ENCODE results near the gene RSPH6A. TPM values are rescaled to one million over a fixed set of nuclear protein-coding genes. Genes with fewer than 3 reads are reported as not detected.

Gene RSPH6A
- total and polyA plus RNA-seq, 2 of the 13 experiments (the other 11 are each of a cell fraction or from before 2014, with no cell fraction given), result 0.07 TPM; not detected in 1

DNA sequence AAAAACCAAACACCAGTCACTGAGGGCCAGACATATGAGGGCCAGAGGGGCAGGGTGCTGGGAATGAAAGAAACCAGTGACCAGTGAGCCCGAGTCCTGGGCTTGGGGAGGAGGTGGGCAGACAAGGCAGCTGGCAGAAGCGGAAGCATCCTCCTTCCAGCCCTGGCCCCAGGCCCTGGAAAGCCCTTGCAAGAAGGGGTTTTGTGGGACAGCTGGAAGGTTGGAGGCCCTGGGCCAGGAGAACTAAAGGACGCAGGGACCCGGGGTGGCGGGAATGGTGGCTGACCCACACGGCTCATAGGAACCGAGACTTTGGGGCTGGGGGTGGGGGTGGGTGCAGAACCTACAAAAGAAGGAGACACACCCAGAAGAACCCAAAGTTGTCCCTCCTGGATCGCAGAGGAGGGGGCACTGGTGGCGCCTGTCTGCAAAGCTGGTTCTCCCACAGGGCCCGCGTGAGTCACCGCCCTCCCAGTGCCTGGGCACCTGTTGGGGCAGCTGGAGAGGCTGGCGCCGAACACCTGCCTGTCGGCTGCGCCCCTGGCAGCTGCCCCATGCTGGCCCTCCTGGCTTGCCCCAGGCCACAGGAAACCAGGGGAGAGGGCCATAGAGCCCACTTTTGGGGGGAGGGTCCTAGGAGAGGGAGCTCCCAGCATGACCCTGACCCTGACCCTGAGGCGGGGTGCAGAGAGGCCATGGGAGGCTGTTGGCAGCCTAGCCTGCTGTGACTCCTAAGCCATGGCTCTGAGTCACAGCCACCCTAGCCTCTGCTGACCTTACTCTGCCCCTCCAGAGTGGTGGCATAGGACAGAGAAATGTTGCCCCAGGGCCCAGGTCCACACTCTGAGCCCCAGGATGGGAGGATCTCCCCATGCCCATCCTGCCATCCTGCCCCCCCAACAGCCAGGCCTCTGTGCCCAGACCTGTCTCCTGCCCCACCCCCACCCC, 33.6 kb downstream of the RSPH6A start (continued):
- TF ChIP-seq, protein P1, sequence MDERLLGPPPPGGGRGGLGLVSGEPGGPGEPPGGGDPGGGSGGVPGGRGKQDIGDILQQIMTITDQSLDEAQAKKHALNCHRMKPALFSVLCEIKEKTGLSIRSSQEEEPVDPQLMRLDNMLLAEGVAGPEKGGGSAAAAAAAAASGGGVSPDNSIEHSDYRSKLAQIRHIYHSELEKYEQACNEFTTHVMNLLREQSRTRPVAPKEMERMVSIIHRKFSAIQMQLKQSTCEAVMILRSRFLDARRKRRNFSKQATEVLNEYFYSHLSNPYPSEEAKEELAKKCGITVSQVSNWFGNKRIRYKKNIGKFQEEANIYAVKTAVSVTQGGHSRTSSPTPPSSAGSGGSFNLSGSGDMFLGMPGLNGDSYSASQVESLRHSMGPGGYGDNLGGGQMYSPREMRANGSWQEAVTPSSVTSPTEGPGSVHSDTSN (CRISPR knock-in tag; IDR thresholded peaks at IDR 0.05), result no peak
- TF ChIP-seq NR2C2 (CRISPR knock-in tag; IDR thresholded peaks at IDR 0.05; ENCODE audit: borderline replicate concordance), result no peak
- TF ChIP-seq, protein P2, sequence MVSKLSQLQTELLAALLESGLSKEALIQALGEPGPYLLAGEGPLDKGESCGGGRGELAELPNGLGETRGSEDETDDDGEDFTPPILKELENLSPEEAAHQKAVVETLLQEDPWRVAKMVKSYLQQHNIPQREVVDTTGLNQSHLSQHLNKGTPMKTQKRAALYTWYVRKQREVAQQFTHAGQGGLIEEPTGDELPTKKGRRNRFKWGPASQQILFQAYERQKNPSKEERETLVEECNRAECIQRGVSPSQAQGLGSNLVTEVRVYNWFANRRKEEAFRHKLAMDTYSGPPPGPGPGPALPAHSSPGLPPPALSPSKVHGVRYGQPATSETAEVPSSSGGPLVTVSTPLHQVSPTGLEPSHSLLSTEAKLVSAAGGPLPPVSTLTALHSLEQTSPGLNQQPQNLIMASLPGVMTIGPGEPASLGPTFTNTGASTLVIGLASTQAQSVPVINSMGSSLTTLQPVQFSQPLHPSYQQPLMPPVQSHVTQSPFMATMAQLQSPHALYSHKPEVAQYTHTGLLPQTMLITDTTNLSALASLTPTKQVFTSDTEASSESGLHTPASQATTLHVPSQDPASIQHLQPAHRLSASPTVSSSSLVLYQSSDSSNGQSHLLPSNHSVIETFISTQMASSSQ (IDR thresholded peaks at IDR 0.05; ENCODE audit: low read depth), result no peak
- TF ChIP-seq, protein P2 (CRISPR knock-in tag; IDR thresholded peaks at IDR 0.05; ENCODE audit: borderline replicate concordance), result no peak
- no peak for TF ChIP-seq ZNF337 (CRISPR knock-in tag; IDR thresholded peaks at IDR 0.05; ENCODE audit: borderline replicate concordance, low read depth)
- TF ChIP-seq, protein P3, sequence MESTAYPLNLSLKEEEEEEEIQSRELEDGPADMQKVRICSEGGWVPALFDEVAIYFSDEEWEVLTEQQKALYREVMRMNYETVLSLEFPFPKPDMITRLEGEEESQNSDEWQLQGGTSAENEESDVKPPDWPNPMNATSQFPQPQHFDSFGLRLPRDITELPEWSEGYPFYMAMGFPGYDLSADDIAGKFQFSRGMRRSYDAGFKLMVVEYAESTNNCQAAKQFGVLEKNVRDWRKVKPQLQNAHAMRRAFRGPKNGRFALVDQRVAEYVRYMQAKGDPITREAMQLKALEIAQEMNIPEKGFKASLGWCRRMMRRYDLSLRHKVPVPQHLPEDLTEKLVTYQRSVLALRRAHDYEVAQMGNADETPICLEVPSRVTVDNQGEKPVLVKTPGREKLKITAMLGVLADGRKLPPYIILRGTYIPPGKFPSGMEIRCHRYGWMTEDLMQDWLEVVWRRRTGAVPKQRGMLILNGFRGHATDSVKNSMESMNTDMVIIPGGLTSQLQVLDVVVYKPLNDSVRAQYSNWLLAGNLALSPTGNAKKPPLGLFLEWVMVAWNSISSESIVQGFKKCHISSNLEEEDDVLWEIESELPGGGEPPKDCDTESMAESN (CRISPR knock-in tag; conservative IDR thresholded peaks at IDR 0.05), result no peak
- no peak for TF ChIP-seq BHLHE40 (IDR thresholded peaks at IDR 0.05; ENCODE audit: low read length)
- TF ChIP-seq NR2F1 (CRISPR knock-in tag; IDR thresholded peaks at IDR 0.05), result peak; percentile 64 to 82
- no peak for TF ChIP-seq SOX13 (IDR thresholded peaks at IDR 0.05)
- TF ChIP-seq SOX13 (CRISPR knock-in tag; conservative IDR thresholded peaks at IDR 0.05 in 1 of 2, IDR thresholded peaks at IDR 0.05 in 1 of 2), result no peak
- TF ChIP-seq, protein P4, sequence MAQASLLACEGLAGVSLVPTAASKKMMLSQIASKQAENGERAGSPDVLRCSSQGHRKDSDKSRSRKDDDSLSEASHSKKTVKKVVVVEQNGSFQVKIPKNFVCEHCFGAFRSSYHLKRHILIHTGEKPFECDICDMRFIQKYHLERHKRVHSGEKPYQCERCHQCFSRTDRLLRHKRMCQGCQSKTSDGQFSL (CRISPR knock-in tag; IDR thresholded peaks at IDR 0.05), result 0 out of 2 replicates have a peak, but pooled peaks have one; percentile 18
- no peak for TF ChIP-seq JUNB (CRISPR knock-in tag; IDR thresholded peaks at IDR 0.05; ENCODE audit: borderline replicate concordance)
- TF ChIP-seq MAZ (IDR thresholded peaks at IDR 0.05; ENCODE audit: borderline replicate concordance, low read depth, low read length), result no peak
- 0 out of 2 replicates have a peak, but pooled peaks have one; percentile 31 for TF ChIP-seq MAZ (CRISPR knock-in tag; IDR thresholded peaks at IDR 0.05; ENCODE audit: low read depth)
- no peak for TF ChIP-seq ZFP41 (CRISPR knock-in tag; IDR thresholded peaks at IDR 0.05; ENCODE audit: borderline replicate concordance)
- TF ChIP-seq, protein P5, sequence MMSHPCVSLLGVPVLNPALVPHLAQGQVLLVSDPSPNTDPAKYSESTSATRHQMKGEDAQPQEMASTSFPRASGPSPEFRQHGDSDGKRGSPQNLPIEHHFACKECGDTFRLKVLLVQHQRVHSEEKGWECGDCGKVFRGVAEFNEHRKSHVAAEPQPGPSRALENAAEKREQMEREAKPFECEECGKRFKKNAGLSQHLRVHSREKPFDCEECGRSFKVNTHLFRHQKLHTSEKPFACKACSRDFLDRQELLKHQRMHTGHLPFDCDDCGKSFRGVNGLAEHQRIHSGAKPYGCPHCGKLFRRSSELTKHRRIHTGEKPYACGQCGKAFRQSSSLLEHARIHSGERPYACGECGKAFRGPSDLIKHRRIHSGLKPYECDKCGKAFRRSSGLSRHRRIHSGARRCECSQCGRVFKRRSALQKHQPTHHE (CRISPR knock-in tag; IDR thresholded peaks at IDR 0.05; ENCODE audit: borderline replicate concordance), result no peak
- no peak for TF ChIP-seq BRD4 (CRISPR knock-in tag; IDR thresholded peaks at IDR 0.05)
- no peak for TF ChIP-seq ZNF614 (CRISPR knock-in tag; IDR thresholded peaks at IDR 0.05; ENCODE audit: borderline replicate concordance)
- TF ChIP-seq KLF9 (CRISPR knock-in tag; IDR thresholded peaks at IDR 0.05; ENCODE audit: low read depth), result no peak
- no peak for TF ChIP-seq PITX1 (CRISPR knock-in tag; IDR thresholded peaks at IDR 0.05)

Data from HepG2 (cell line).